ENCODE results near the gene GRAP2. TPM values are rescaled to one million over a fixed set of nuclear protein-coding genes. Genes with fewer than 3 reads are reported as not detected.

Gene GRAP2
- total RNA-seq, 1 experiment from 2014 or later, result 0.42 TPM

DNA sequence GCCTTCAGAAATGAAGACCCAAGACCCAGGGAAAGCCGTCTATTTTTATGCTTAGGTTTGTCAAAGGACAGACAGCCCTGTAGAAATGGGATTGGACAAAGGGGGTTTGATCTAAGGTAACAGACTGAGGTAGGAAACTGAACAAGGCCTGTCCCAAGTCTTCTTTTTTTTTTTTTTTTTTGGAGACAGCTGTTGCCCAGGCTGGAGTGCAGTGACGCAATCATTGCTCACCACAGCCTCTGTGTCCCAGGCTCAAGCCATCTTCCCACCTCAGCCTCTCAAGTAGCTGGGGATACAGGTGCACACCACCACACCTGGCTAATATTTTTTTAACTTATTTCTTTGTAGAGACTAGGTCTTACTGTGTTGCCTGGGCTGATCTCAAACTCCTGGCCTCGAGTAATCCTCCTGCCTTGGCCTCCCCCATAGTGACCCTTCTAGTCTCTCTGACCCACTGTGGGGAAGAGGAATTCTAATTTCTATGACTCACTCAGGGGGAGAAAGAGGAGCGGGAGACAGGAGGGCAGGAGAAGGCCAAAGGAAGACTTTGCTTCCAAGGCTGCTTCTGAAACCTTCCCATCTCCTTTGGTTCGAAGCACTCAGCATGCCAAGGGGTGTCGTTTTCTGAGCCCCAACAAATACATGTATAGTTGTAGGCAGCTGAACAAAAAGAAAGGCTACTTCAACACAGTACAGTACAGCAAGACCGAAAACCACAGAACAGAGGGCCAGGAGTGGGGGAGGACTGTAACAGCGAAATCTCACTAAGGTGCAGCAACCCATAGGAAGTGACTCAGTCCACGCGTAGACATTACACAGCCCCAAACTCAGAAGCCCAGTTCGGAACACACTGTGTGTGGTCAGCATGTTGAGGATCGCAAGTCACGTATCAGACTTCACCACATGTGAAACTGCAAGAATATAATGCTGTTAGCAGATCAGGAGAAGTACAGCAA lies 60.2 kb downstream of the GRAP2 start:
- Histone ChIP-seq H3K9me3 (ENCODE audit: control insufficient read depth in 1 of 2, insufficient read depth in 1 of 2, low read depth in 1 of 2, low read length in 2 of 2) (no peaks in the 10 kb centered on the region), H4K20me1 (ENCODE audit: insufficient read depth) (no peaks in the 10 kb centered on the region), H3K36me3 (ENCODE audit: control insufficient read depth in 1 of 2, insufficient read depth in 2 of 2, low read length in 2 of 2) (no peaks in the 10 kb centered on the region), H3K27me3 (ENCODE audit: insufficient read depth, low read length) (peaks cover 7% of the 10 kb centered on the region; the same call in 1 of the 2 replicates), H3K9me2 (ENCODE audit: insufficient read depth) (no peaks in the 10 kb centered on the region), H2AFZ (ENCODE audit: low read depth, low read length, poor library complexity, severe bottlenecking) (no peak overlapping the region), H3K79me2 (ENCODE audit: insufficient read depth, low read length) (no peaks in the 10 kb centered on the region), H3K4me1 (ENCODE audit: control insufficient read depth in 1 of 2, insufficient read depth in 2 of 2, low read length in 2 of 2) (peaks cover 4 to 26% of the 10 kb centered on the region in 2 experiments; a peak in 3 of 4 replicates), H3K4me3 (replicated peaks in 1 of 2; ENCODE audit: low read depth in 1 of 2, low read length in 2 of 2) (no peak overlapping the region), H3K4me2 (ENCODE audit: low read length) (peak overlapping the region; percentile 18), H3K27ac (ENCODE audit: low read depth, low read length) (no peak overlapping the region), H3K9ac (ENCODE audit: low read length) (no peak overlapping the region)
- intact Hi-C loops (cut with micrococcal nuclease), result no loop called here
- BruUV-seq (replicated peaks), result no TSS peak
- ATAC-seq, result no peak
- ChIA-PET POLR2A (no interaction called here), RAD21 (ENCODE audit: low non-redundant PET in 1 of 2, low total read pairs in 2 of 2, uncharacterized antibody in 2 of 2, unreplicated experiment in 2 of 2) (no interaction called here), CTCF (no interaction called here)
- no peak for DNase-seq (ENCODE audit: low read depth, low spot score)
- TF ChIP-seq CEBPB (IDR thresholded peaks at IDR 0.05; ENCODE audit: low read depth), result no peak
- TF ChIP-seq SRF (IDR thresholded peaks at IDR 0.05; ENCODE audit: low read depth), result no peak
- no peak for TF ChIP-seq JUND (IDR thresholded peaks at IDR 0.05)
- no peak for TF ChIP-seq EZH2 (IDR thresholded peaks at IDR 0.05)
- TF ChIP-seq, protein P1, sequence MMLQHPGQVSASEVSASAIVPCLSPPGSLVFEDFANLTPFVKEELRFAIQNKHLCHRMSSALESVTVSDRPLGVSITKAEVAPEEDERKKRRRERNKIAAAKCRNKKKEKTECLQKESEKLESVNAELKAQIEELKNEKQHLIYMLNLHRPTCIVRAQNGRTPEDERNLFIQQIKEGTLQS (IDR thresholded peaks at IDR 0.05), result no peak
- TF ChIP-seq, protein P2, sequence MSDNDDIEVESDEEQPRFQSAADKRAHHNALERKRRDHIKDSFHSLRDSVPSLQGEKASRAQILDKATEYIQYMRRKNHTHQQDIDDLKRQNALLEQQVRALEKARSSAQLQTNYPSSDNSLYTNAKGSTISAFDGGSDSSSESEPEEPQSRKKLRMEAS (IDR thresholded peaks at IDR 0.05), result no peak
- TF ChIP-seq FOSL1 (IDR thresholded peaks at IDR 0.05; ENCODE audit: low read depth), result no peak
- TF ChIP-seq SP1 (IDR thresholded peaks at IDR 0.05; ENCODE audit: low read depth), result no peak
- no peak for TF ChIP-seq ELF1 (IDR thresholded peaks at IDR 0.05; ENCODE audit: borderline replicate concordance, low read depth)
- no peak for TF ChIP-seq CBX3 (IDR thresholded peaks at IDR 0.05; ENCODE audit: low read depth)
- TF ChIP-seq ZNF274 (IDR thresholded peaks at IDR 0.05; ENCODE audit: low read depth, low read length), result no peak
